Frontal cortex (tissue), 4 donors: ENCODE results near the gene TACC2. TPM values are rescaled to one million over a fixed set of nuclear protein-coding genes. Genes with fewer than 3 reads are reported as not detected.
"Not testable (repeated sequence)": the region's sequence is repeated elsewhere in the genome, so short reads cannot be mapped to it uniquely, and the experiment has no call there.

Source experiments
- DNase-seq, 2 donors: peaks; one replicate each; pipeline ENCODE4 v3.0.0; 2012; ENCODE audit warnings: low spot score in 2 of 2
- FAIRE-seq: peaks from 2 replicates; lab custom pipeline; 2012; peaks lifted over from hg19 to GRCh38; lab: Jason Lieb, UNC
- total RNA-seq: library from RNA; depleted of rRNA; stranded (reverse); fragments of >200 nt; gene quantifications from one replicate; pipeline ENCODE4 v1.2.3, GENCODE V29; 2014
- donor health status: control.
- donor health status: control.
- donor health status: control.

Gene TACC2
- total RNA-seq, 1 donor from 2014 or later = 14.7 TPM

DNA sequence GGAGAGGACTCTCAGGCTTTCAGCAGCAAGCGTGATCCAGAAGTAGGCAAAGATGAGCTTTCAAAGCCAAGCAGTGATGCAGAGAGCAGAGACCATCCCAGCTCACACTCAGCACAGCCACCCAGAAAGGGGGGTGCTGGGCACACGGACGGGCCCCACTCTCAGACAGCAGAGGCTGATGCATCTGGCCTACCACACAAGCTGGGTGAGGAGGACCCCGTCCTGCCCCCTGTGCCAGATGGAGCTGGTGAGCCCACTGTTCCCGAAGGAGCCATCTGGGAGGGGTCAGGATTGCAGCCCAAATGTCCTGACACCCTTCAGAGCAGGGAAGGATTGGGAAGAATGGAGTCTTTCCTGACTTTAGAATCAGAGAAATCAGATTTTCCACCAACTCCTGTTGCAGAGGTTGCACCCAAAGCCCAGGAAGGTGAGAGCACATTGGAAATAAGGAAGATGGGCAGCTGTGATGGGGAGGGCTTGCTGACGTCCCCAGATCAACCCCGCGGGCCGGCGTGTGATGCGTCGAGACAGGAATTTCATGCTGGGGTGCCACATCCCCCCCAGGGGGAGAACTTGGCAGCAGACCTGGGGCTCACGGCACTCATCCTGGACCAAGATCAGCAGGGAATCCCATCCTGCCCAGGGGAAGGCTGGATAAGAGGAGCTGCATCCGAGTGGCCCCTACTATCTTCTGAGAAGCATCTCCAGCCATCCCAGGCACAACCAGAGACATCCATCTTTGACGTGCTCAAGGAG is 95.5 kb downstream of the TACC2 start:
- FAIRE-seq (no peak), DNase-seq (no peak)

DNA sequence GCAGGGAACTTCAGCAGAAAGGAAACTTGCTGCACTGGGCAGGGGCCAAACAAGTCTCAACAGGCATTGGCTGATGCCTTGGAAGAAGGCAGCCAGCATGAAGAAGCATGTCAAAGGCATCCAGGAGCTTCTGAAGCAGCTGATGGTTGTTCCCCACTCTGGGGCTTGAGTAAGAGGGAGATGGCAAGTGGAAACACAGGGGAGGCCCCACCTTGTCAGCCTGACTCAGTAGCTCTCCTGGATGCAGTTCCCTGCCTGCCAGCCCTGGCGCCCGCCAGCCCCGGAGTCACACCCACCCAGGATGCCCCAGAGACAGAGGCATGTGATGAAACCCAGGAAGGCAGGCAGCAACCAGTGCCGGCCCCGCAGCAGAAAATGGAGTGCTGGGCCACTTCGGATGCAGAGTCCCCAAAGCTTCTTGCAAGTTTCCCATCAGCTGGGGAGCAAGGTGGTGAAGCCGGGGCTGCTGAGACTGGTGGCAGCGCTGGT is 96.5 kb downstream of the TACC2 start:
- FAIRE-seq (no peak), DNase-seq (no peak)

DNA sequence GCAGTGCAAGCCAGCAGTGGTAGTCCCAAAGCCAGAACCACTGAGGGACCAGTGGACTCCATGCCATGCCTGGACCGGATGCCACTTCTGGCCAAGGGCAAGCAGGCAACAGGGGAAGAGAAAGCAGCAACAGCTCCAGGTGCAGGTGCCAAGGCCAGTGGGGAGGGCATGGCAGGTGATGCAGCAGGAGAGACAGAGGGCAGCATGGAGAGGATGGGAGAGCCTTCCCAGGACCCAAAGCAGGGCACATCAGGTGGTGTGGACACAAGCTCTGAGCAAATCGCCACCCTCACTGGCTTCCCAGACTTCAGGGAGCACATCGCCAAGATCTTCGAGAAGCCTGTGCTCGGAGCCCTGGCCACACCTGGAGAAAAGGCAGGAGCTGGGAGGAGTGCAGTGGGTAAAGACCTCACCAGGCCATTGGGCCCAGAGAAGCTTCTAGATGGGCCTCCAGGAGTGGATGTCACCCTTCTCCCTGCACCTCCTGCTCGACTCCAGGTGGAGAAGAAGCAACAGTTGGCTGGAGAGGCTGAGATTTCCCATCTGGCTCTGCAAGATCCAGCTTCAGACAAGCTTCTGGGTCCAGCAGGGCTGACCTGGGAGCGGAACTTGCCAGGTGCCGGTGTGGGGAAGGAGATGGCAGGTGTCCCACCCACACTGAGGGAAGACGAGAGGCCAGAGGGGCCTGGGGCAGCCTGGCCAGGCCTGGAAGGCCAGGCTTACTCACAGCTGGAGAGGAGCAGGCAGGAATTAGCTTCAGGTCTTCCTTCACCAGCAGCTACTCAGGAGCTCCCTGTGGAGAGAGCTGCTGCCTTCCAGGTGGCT is 97.7 kb downstream of the TACC2 start:
- DNase-seq (no peak), FAIRE-seq (no peak)

DNA sequence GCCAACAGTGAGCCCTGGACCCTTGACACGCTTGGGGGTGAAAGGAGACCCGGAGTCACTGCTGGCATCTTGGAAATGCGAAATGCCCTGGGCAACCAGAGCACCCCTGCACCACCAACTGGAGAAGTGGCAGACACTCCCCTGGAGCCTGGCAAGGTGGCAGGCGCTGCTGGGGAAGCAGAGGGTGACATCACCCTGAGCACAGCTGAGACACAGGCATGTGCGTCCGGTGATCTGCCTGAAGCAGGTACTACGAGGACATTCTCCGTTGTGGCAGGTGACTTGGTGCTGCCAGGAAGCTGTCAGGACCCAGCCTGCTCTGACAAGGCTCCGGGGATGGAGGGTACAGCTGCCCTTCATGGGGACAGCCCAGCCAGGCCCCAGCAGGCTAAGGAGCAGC is 98.5 kb downstream of the TACC2 start:
- FAIRE-seq = no peak
- no peak for DNase-seq

DNA sequence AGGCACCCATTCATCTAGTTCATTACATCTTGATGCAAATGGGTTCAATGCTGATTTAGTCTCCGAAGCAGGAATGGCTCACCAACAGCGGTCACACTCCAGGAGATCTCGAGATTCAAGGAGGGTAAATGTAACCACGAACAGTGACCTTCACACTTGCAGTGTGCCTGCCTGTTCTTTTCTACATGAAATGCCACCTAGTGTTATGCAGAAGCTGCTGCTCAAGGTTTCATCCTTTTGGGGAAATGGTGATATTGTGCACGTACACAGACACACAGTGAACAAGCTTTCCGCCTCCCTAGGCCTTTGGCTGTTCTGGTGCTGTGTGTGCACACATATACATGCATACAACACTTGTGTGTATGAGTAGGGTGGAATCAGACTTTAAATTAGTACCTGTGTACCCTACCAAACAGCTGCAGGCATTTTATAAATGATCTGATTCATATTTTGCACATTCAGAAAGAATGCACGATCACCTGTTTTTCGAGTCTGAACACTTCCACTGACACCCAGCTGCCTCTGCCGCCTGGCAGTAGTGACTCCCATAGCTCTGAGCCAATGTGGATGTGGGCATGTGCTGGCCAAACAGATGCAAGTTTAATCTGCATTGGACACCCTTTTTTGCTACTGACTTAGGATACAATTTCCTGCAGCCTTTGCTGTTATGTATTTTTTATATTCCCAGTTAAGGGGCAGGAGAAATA is 100.5 kb downstream of the TACC2 start:
- FAIRE-seq (no peak), DNase-seq (no peak)

DNA sequence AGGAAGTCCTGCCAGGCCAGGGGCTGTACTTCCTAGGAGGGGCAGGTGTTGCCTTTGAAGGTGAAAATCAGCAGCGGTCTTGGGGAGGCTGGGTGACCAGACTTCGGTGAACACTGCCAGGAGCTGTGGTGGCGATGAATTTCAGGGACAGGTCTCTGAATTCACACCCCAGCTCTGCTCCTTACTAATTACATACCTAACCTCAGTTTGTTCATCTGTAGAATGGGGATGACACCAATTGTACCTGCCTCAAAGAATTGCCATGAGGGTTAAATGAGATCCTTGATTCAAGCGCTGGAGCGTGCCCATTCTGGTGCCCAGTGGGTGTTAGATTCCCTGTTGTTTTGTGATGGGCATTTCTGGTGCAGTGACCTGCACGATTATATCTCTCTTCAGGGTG is 102.8 kb downstream of the TACC2 start:
- no peak for FAIRE-seq
- no peak for DNase-seq

DNA sequence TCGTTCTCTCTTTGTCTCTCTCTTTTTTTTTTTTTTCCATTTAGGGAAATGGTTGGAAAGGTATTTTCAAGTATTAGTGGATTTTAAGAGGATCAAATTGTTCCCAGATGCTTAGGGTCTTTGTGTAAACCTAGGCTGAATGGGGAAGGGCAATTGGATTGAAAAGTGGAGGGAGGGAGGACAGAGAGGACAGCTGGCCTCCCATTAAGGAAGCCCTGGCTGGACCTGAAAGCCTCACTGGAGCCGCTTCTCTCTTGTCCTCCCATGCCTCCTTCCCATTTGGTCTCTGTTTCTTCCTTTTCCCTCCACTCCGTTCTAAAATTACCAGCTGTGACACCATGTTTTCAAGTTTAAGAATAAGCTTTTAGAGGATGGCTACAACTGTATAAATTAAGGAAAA is 104.1 kb downstream of the TACC2 start:
- no peak for FAIRE-seq
- DNase-seq = no peak

DNA sequence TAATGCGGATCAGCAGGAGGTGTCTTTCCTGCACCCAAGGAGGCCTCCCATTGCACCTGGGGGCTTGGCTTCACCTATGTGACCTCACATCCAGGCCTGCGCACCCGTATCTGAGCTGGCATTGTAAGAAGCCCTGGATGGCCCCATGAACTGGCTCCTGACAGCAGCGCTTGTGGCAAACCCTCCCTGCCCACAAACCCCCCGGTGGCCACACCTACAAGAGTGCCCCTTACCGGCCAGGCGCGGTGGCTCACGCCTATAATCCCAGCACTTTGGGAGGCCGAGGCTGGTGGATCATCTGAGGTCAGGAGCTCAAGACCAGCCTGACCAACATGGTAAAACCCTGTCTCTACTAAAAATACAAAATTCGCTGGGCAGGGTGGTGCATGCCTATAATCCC is 107.2 kb downstream of the TACC2 start:
- not testable (repeated sequence) for DNase-seq, FAIRE-seq

DNA sequence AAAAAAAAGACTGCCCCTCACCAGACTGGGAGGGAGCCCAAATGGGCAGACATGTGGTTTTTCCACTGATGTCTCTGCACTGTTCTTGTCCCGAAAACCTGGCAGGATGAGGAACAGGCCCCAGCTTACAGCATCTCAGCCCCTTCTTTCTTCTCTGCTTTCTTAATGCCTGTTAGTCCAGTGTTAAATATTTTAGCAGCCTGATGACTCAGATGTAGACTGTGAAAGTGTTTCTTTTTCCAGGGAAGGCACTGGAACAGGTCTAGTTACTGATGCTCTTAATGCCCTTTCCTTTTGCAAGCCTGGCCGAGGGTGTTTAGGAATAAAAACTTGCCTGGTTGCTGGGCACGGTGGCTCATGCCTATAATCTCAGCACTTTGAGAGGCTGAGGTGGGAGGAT is 107.7 kb downstream of the TACC2 start:
- no peak for DNase-seq
- no peak for FAIRE-seq

DNA sequence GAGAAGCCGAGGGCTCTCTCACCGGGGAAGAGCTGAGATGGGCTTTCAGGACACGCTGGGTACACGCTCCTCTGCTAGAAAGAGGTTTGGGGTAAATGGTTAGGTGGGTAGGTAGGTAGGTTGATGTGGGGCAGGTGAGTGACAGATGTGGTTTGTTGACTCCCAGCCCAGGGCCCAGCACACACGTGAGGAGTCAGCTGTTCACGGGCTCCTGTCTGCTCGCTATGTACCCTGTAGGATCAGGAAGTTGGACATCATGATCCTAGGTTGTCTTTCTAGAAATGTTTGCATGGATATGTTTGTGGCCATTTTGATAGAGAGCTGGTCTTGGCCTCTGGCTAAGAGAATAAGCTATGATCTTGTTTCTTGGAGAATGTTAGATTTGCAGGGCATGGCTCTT is 109.0 kb downstream of the TACC2 start:
- no peak for FAIRE-seq
- no peak for DNase-seq

DNA sequence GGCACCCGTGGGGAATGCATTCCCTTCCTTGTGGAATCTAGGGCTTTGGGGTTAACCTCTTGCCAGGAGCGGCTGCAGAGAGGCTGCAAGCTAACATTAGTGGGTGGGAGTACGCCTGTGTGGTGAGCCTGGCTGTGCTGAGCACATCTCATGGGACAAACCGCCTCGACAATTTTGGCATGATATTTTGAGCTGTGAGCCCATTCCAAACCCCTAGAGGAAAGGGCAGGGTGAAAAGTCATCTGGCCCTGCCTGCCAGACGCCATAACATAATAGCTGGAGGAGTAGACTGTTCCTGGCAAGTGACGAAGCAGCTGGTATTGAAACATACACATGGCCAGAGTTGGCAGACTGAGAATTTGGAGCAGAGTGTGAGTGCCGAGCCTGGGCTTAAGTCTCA is 110.0 kb downstream of the TACC2 start:
- no peak for DNase-seq

DNA sequence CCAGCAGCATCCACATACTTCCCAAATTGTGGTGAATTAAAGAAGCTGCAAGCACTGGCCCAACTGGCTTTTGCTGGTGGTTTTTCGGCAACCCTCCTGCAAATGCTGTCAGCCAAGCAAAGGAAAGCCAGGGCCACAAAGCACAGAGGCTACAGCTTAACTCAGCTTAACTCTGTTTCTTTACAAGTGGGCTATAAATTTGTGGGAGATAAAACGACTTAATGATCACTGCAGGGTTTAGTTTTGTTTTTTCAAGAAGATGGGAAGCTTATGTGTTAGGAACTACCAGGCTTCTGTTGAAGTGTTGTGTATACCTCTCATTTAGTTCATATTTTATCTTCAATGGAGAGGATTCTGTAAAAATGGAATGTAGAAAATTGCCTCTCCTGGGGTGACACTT is 110.6 kb downstream of the TACC2 start:
- DNase-seq (no peak), FAIRE-seq (no peak)

More for the DNA sequence above, 110.0 kb downstream of the TACC2 start:
- FAIRE-seq = no peak

DNA sequence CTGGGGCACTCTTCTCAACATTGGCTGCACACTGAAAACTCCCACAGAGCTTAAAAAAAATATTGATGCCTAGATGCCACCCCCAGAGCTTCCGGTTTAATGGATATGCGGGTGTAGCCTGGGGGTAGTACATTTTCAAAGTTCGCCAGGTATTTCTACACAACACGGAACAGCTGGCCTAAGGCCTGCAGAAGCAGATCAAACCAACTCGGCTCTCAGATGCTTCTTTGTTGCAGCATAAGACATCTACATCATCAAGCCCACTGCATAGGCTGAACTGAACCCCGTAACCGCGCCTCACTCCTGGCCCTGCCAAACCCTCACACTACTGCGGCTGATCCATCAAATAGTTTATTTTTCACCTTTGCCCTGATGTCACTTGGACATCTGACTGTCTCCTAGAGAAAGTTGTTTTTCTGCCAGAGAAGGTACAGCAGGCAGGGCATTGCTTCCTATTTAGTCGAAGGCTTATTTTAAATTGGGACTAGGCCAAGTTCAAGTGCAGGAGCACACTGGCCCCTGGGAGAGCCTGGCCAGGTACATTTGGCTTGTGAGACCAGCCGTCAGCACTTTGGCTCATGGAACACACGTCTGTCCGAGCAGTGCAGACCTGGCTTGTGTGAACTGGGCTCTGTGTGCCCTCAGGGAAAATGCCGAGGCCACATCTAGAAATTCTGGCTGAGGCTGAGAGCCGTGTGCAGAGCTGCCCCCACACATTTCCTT is 113.3 kb downstream of the TACC2 start:
- FAIRE-seq (no peak), DNase-seq (no peak)

DNA sequence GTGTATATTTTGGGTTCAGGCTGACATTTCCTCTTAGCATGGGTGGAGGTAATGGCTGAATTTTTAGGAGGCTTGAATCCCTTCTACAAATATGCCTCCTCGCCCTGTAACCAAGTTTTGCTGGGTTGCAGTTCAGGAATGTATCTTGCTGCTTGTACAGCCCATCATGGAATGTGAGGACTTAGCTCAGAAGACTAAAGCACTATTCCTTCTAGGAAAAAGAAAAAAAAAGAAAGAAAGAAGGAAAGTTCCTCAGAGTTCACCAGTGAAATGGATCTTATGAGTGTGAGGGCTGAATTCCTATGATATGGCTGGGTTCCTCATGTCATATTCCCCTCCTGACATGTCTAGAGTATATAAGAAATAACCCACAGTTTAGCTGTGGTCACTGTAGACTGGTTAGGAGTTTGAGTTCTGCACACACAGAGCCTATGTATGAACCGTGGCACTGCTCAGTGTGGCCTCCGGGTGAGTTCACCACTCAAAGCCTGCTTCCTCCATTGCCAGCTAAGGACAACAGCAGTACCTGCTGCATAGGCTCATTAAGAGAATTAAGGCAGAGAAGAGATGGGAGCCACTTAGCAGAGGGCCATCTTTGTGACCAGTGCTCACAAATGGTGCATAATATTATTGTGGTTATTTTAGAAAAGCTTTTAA is 114.0 kb downstream of the TACC2 start:
- FAIRE-seq (no peak), DNase-seq (no peak)

DNA sequence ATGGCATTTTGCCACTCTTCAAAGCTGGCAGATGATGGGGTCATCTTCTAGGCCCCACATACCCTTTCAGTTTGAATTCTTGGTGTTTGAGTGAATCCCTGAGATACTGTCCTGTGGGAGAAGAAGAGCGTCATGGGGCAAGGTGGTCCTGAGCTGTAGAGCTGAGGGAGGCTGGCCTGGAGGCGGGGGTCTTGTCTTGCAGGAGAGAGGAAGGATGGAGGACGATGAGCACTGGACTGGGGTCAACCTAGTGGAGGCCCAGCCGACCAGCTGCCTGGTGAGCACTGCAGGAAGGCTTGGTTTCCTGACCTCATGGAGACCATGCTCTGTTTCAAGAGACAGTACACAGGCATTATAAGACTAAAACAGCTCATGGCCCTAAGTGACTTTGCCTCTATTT is 114.6 kb downstream of the TACC2 start:
- DNase-seq (no peak), FAIRE-seq (no peak)

DNA sequence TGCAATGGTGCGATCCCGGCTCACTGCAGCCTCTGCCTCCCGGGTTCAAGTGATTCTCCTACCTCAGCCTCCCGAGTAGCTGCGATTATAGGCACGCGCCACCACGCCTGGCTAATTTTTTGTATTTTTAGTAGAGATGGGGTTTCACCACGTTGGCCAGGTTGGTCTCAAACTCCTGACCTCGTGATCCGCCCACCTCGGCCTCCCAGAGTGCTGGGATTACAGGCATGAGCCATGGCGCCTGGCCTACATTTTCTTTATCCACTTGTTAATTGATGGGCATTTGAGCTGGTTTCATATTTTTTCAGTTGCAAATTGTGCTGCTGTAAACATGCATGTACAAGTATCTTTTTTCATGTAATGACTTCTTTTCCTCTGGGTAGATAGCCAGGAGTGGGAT is 119.8 kb downstream of the TACC2 start:
- DNase-seq, FAIRE-seq: not testable (repeated sequence)

DNA sequence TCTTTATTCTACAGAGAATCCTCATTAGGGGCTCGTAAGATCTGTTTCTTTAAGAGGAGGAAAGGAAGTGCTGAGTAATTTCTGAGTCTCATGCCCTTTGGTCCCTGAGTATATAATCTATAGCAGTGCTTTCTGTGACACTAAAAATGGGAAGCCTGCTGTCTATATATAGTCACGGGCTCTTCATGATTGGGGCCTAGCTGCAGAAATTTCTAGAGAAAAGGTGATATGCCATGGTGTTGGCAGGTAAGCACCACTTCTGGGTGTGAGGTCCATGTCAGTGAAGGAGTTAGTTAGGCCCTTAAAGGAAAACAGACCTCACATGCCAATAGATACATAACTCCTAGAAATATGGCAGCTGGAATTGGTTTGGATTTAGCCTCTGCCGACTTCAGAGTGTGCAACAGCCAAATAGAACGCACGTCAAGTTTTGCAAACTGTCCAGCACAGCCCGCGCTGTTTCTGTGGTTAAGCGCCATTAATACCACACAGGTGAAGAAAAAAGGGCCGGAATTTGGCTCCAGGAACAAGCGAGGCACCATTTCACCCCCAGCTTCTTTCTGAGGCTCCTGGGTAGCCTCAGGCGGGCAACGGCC is 123.2 kb downstream of the TACC2 start:
- DNase-seq (no peak), FAIRE-seq (no peak)

DNA sequence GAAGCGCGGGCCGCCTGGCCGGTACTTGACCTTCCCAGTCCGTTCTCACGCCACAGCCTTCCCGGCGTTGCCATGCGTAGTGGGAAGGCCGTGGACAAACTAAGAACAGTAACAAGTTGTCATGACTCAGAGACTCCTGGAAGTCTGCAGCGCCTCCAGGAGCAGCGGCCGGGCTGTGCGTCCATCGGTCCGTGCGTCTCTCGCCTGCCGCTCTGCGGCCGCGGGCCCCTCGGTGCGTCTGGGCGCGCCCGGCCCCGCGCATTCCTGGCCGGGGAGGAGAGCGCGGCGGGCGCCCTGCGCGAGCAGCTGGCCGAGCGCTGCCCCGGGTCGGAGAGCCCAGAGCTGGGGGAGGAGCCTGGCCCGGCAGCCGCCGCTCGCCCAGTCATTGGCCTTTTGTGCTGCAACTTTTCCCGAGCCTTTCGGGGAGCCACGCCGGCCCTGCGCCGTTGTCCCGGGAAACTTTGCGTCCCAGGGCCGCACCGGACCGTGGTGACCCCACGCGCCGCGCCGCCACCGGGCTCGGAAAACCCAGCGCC is 123.7 kb downstream of the TACC2 start:
- FAIRE-seq = no peak
- peak; percentile 58 to 70 for DNase-seq
